HepG2 (cell line): ENCODE data around the gene CPA2. TPM values are rescaled to one million over a fixed set of nuclear protein-coding genes. Genes with fewer than 3 reads are reported as not detected.

Experiments used
- ATAC-seq: fragments of 200-7000 bp; cut with Tn5 transposase; 3 replicates; pipeline ENCODE4 v1.9.1; 2020; ENCODE audit warnings: mild to moderate bottlenecking, moderate library complexity
- BruUV-seq: library from RNA; stranded (reverse); fragments of 400-500 nt; replicated peaks from 2 replicates; lab custom pipeline; 2021; lab: Mats Ljungman, UMichigan
- CTCF ChIA-PET: fragments of 300-600 bp; formaldehyde crosslinking; extraction: SDS; loops from one replicate; lab custom pipeline; 2021; ENCODE audit warnings: low total read pairs, inconsistent platforms, low intra/inter-chr PET ratio; lab: Yijun Ruan, JAX
- POLR2A ChIA-PET: fragments of 350-600 bp; sonication (Branson Sonifier 250); formaldehyde crosslinking; loops from one replicate; lab custom pipeline; 2020; ENCODE audit warnings: antibody characterized with exemption, inconsistent platforms; lab: Yijun Ruan, JAX
- DNase-seq: peaks from one replicate; pipeline ENCODE4 v3.0.0-alpha.2; 2015; ENCODE audit warnings: low spot score
- FAIRE-seq: peaks from 3 replicates; lab custom pipeline; 2011; peaks lifted over from hg19 to GRCh38; lab: Jason Lieb, UNC
- H2AFZ ChIP-seq: one replicate; pipeline ENCODE4 v1.6.1; 2011; ENCODE audit warnings: low read length, inconsistent platforms
- H3K27ac ChIP-seq: fragments of 300-600 bp; 3 replicates; pipeline ENCODE4 v1.8.0; 2011; ENCODE audit warnings: mixed run types, mild to moderate bottlenecking, mixed read lengths, low read length, inconsistent platforms; ENCODE audit not compliant: insufficient read depth; ENCODE audit errors: extremely low read length
- H3K27me3 ChIP-seq, 2 experiments: fragments of 200-600 bp in 1 of 2; 2 replicates in 1 of 2; 3 replicates in 1 of 2; pipeline versions ENCODE4 v1.6.0 to v1.8.0; 2011; ENCODE audit warnings: low read length in 2 of 2, mild to moderate bottlenecking in 2 of 2, moderate library complexity in 2 of 2, inconsistent platforms in 1 of 2; ENCODE audit not compliant: insufficient read depth in 2 of 2, control insufficient read depth in 1 of 2
- H3K36me3 ChIP-seq, 2 experiments: fragments of 200-600 bp in 1 of 2; replicated peaks in 1 of 2; 2 replicates in 1 of 2; 3 replicates in 1 of 2; pipeline versions ENCODE4 v1.5.1 to v1.8.0; 2011; ENCODE audit warnings: low read length in 2 of 2, inconsistent platforms in 1 of 2; ENCODE audit not compliant: insufficient read depth in 2 of 2, control insufficient read depth in 1 of 2
- H3K4me1 ChIP-seq: 2 replicates; pipeline ENCODE4 v1.5.1; 2012; ENCODE audit warnings: low read length, inconsistent platforms; ENCODE audit not compliant: insufficient read depth
- H3K4me2 ChIP-seq: 2 replicates; pipeline ENCODE4 v1.6.0; 2011; ENCODE audit warnings: low read depth, low read length, inconsistent platforms
- H3K4me3 ChIP-seq, 3 experiments: fragments of 200-600 bp in 1 of 3; sonication (generic), shearing (Covaris generic) in 1 of 3; replicated peaks in 1 of 3; 2 replicates each; pipeline ENCODE4 v1.5.1; 2011 to 2016; ENCODE audit warnings: low read length in 3 of 3, inconsistent platforms in 2 of 3, low read depth in 2 of 3, mild to moderate bottlenecking in 2 of 3, control low read depth in 1 of 3, mixed read lengths in 1 of 3; ENCODE audit not compliant: insufficient read depth in 1 of 3
- H3K79me2 ChIP-seq: one replicate; pipeline ENCODE4 v1.6.1; 2011; ENCODE audit warnings: low read length, inconsistent platforms; ENCODE audit not compliant: insufficient read depth
- H3K9ac ChIP-seq: 2 replicates; pipeline ENCODE4 v1.6.0; 2011; ENCODE audit warnings: mild to moderate bottlenecking, low read depth, low read length, inconsistent platforms; ENCODE audit not compliant: insufficient read depth
- H3K9me3 ChIP-seq: 2 replicates; pipeline ENCODE4 v1.5.1; 2012; ENCODE audit warnings: mild to moderate bottlenecking, low read length
- H4K20me1 ChIP-seq: 2 replicates; pipeline ENCODE4 v1.6.0; 2011; ENCODE audit warnings: inconsistent platforms, mild to moderate bottlenecking, low read length, moderate library complexity; ENCODE audit not compliant: insufficient read depth
- CEBPB ChIP-seq: IDR thresholded peaks from 2 replicates; pipeline ENCODE4 v1.6.1; 2011; ENCODE audit warnings: low read depth, low read length, improper control_type of control experiment, borderline replicate concordance
- GTF2F1 ChIP-seq: fragments of 150-350 bp; IDR thresholded peaks from 2 replicates; pipeline ENCODE4 v1.6.1; 2014; ENCODE audit warnings: low read length
- ZNF580 ChIP-seq: IDR thresholded peaks from 2 replicates; pipeline ENCODE4 v1.6.1; 2016; ENCODE audit warnings: low read depth, borderline replicate concordance
- ZNF678 ChIP-seq: sonication (generic); formaldehyde crosslinking; IDR thresholded peaks from 2 replicates; pipeline ENCODE4 v1.4.0; 2020; ENCODE audit warnings: mild to moderate bottlenecking, missing genetic modification reagents
- WGBS: methylation state at CpG from one replicate; pipeline ENCODE4 v1.1.6; 2017; ENCODE audit warnings: low lambda C conversion rate; 5-methylcytosine and 5-hydroxymethylcytosine counted together
- in situ Hi-C: cut with HindIII; loops from 2 replicates; pipeline ENCODE4 v1.10.0; 2017; ENCODE audit warnings: low pct_unique_long_range_greater_than_20kb; ENCODE audit not compliant: extremely low pct_ligation_motif_present
- intact Hi-C: fragments of 100-400 bp; cut with micrococcal nuclease; formaldehyde crosslinking; loops from one replicate; pipeline ENCODE4 v1.10.0; 2022; ENCODE audit not compliant: unreplicated experiment
- polyA plus RNA-seq, 8 experiments: library from polyadenylated mRNA; depleted of rRNA in 3 of 8; stranded (reverse) in 7 of 8; unstranded in 1 of 8; fragments of >200 nt; fragmentation: Illumina TruSeq in 4 of 8; extraction: Trizol in 4 of 8; gene quantifications; 2 replicates each; pipeline versions ENCODE4 v1.2.1 to v1.2.3, GENCODE V29; 2011 to 2016; ENCODE audit warnings: low read depth in 4 of 8, missing spikeins in 1 of 8, mixed read lengths in 1 of 8; ENCODE audit not compliant: insufficient read depth in 1 of 8
- total RNA-seq, 5 experiments: library from RNA; depleted of rRNA; stranded (reverse); fragments of >200 nt; fragmentation: Illumina TruSeq; extraction: Trizol; gene quantifications; 2 replicates each; pipeline ENCODE4 v1.2.3, GENCODE V29; 2016; ENCODE audit warnings: low read depth in 1 of 5
- TF ChIP-seq, protein P1 (sequence below): fragments of 450-650 bp; IDR thresholded peaks from 2 replicates; pipeline ENCODE4 v1.6.1; 2016

Gene CPA2
- total and polyA plus RNA-seq, 2 of the 13 experiments (the other 11 are each of a cell fraction or from before 2014, with no cell fraction given): not detected

- WGBS: 47% methylated on average over 7 of the region's 8 CpGs
Observed at GRCh38 chr7:130293521-130293920, 26.9 kb downstream of the CPA2 start.

GRCh38 chr7:130294314-130294713, 27.7 kb downstream of the CPA2 start:
- Histone ChIP-seq H3K79me2 (no peaks in the 10 kb centered on the region), H3K9ac (no peak overlapping the region), H3K9me3 (no peaks in the 10 kb centered on the region), H3K4me1 (no peaks in the 10 kb centered on the region), H3K27ac (no peak overlapping the region), H3K36me3 (no peaks in the 10 kb centered on the region), H3K27me3 (0 out of 5 replicates have a peak, but pooled peaks cover 0 to 7% of the 10 kb centered on the region in 2 experiments), H3K4me3 (no peak overlapping the region), H3K4me2 (no peak overlapping the region), H2AFZ (no peak overlapping the region), H4K20me1 (no peaks in the 10 kb centered on the region)
- ChIA-PET CTCF (no interaction called here), POLR2A (no interaction called here)
- in situ Hi-C loops: no loop called here
- ATAC-seq (no peak), DNase-seq (no peak), FAIRE-seq (no peak)
- intact Hi-C loops: no loop called here
- no TSS peak for BruUV-seq
- 6% methylated on average over 3 of the region's 5 CpGs for WGBS
- TF ChIP-seq CEBPB: peak; percentile 77
- TF ChIP-seq ZNF678 (CRISPR knock-in tag): no peak

More at GRCh38 chr7:130293521-130293920, 26.9 kb downstream of the CPA2 start:
- CTCF ChIA-PET: no interaction called here
- BruUV-seq: no TSS peak
- Histone ChIP-seq H4K20me1 (no peaks in the 10 kb centered on the region), H3K79me2 (no peaks in the 10 kb centered on the region), H3K4me2 (no peak overlapping the region), H3K9ac (no peak overlapping the region), H3K9me3 (no peaks in the 10 kb centered on the region), H3K4me3 (no peak overlapping the region), H3K4me1 (peaks cover 7% of the 10 kb centered on the region), H3K27ac (no peak overlapping the region), H3K36me3 (no peaks in the 10 kb centered on the region), H3K27me3 (peaks cover 0 to 5% of the 10 kb centered on the region in 2 experiments; a peak in 1 of 5 replicates), H2AFZ (no peak overlapping the region)
- TF ChIP-seq, protein P1, sequence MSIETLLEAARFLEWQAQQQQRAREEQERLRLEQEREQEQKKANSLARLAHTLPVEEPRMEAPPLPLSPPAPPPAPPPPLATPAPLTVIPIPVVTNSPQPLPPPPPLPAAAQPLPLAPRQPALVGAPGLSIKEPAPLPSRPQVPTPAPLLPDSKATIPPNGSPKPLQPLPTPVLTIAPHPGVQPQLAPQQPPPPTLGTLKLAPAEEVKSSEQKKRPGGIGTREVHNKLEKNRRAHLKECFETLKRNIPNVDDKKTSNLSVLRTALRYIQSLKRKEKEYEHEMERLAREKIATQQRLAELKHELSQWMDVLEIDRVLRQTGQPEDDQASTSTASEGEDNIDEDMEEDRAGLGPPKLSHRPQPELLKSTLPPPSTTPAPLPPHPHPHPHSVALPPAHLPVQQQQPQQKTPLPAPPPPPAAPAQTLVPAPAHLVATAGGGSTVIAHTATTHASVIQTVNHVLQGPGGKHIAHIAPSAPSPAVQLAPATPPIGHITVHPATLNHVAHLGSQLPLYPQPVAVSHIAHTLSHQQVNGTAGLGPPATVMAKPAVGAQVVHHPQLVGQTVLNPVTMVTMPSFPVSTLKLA: peak; percentile 27; the same call in 1 of the 2 replicates
- TF ChIP-seq ZNF580 (CRISPR knock-in tag) (no peak), GTF2F1 (no peak)
- POLR2A ChIA-PET: no interaction called here
- no peak for DNase-seq
- intact Hi-C loops: no loop called here
- ATAC-seq: no peak
- no peak for FAIRE-seq
- in situ Hi-C loops: no loop called here
